A549 (cell line): ENCODE data around the gene BICC1. TPM values are rescaled to one million over a fixed set of nuclear protein-coding genes. Genes with fewer than 3 reads are reported as not detected.
A peak's percentile ranks its signal among the peaks of the same experiment; 100 is the strongest.

Experiments
- ATAC-seq, 2 experiments: fragments of 200-7000 bp in 1 of 2; fragments of >200 bp in 1 of 2; cut with Nextera tagmentation in 1 of 2; cut with Tn5 transposase in 1 of 2; 3 replicates each; pipeline versions ENCODE4 v1.8.0 to v1.9.1; 2018 to 2020; ENCODE audit warnings: mild to moderate bottlenecking in 1 of 2, moderate library complexity in 1 of 2
- CTCF ChIA-PET: fragments of 300-600 bp; sonication (Branson Sonifier 250); formaldehyde crosslinking; extraction: SDS; loops from one replicate; lab custom pipeline; 2021; ENCODE audit warnings: antibody characterized with exemption, inconsistent platforms; lab: Yijun Ruan, JAX
- POLR2A ChIA-PET: fragments of 350-600 bp; formaldehyde crosslinking; extraction: SDS; loops from one replicate; lab custom pipeline; 2021; ENCODE audit warnings: antibody characterized with exemption, inconsistent platforms; lab: Yijun Ruan, JAX
- DNase-seq, 2 experiments: peaks; one replicate each; pipeline versions ENCODE4 v3.0.0 to v3.0.0-alpha.2; 2011 to 2016; ENCODE audit warnings: low read depth in 1 of 2, low spot score in 1 of 2
- FAIRE-seq: peaks from 2 replicates; lab custom pipeline; 2011; peaks lifted over from hg19 to GRCh38; lab: Jason Lieb, UNC
- H3K27ac ChIP-seq, 2 experiments: fragments of >200 bp; sonication (Bioruptor Twin); formaldehyde crosslinking; 3 replicates each; pipeline ENCODE4 v1.5.1; 2016 to 2017
- H3K4me1 ChIP-seq: fragments of >200 bp; sonication (Bioruptor Twin); formaldehyde crosslinking; 3 replicates; pipeline ENCODE4 v1.6.1; 2016
- H3K4me2 ChIP-seq: fragments of >200 bp; sonication (Bioruptor Twin); formaldehyde crosslinking; 3 replicates; pipeline ENCODE4 v1.6.1; 2016
- H3K4me3 ChIP-seq: fragments of >200 bp; sonication (Bioruptor Twin); formaldehyde crosslinking; 3 replicates; pipeline ENCODE4 v1.5.1; 2016
- H3K9me3 ChIP-seq: fragments of >200 bp; sonication (Bioruptor Twin); formaldehyde crosslinking; 3 replicates; pipeline ENCODE4 v1.6.1; 2016
- ATOH8 ChIP-seq: fragments of 250-450 bp; sonication (Bioruptor Pico); IDR thresholded peaks from 2 replicates; pipeline ENCODE4 v1.5.0; 2020; ENCODE audit warnings: low read depth, mild to moderate bottlenecking, moderate library complexity
- CEBPB ChIP-seq, 2 experiments: fragments of >200 bp in 1 of 2; sonication (Bioruptor Twin) in 1 of 2; formaldehyde crosslinking in 1 of 2; IDR thresholded peaks; 2 replicates each; pipeline ENCODE4 v1.6.1; 2012 to 2016
- CHD4 ChIP-seq: fragments of 200-600 bp; sonication (generic); IDR thresholded peaks from 2 replicates; pipeline ENCODE4 v1.6.1; 2016; ENCODE audit warnings: antibody characterized with exemption, mild to moderate bottlenecking, borderline replicate concordance
- EHF ChIP-seq: fragments of 250-450 bp; sonication (Bioruptor Pico); IDR thresholded peaks from 2 replicates; pipeline ENCODE4 v1.5.0; 2020; ENCODE audit warnings: mild to moderate bottlenecking
- ESRRA ChIP-seq: fragments of 150-350 bp; IDR thresholded peaks from 2 replicates; pipeline ENCODE4 v1.6.1; 2014; ENCODE audit warnings: mild to moderate bottlenecking, low read length, borderline replicate concordance
- FOSL2 ChIP-seq, 2 experiments: fragments of 450-650 bp in 1 of 2; fragments of >200 bp in 1 of 2; sonication (Bioruptor Twin) in 1 of 2; formaldehyde crosslinking; IDR thresholded peaks; 2 replicates each; pipeline versions ENCODE4 v1.5.0 to v1.6.1; 2016 to 2020; ENCODE audit warnings: mild to moderate bottlenecking in 1 of 2, moderate library complexity in 1 of 2
- HMGXB4 ChIP-seq: fragments of 250-450 bp; sonication (Bioruptor Pico); IDR thresholded peaks from 2 replicates; pipeline ENCODE4 v1.5.0; 2021; ENCODE audit warnings: mild to moderate bottlenecking, moderate library complexity, borderline replicate concordance
- JUN ChIP-seq, 2 experiments: fragments of >200 bp; sonication (Bioruptor Twin); formaldehyde crosslinking; IDR thresholded peaks; 2 replicates in 1 of 2; 3 replicates in 1 of 2; pipeline ENCODE4 v1.6.1; 2016 to 2017
- MAFK ChIP-seq: fragments of 450-650 bp; IDR thresholded peaks from 2 replicates; pipeline ENCODE4 v1.6.1; 2014; ENCODE audit not compliant: partially characterized antibody
- NFE2L2 ChIP-seq: fragments of 150-350 bp; conservative IDR thresholded peaks from 2 replicates; pipeline ENCODE4 v1.6.1; 2014; ENCODE audit warnings: low read length
- NPAS2 ChIP-seq: fragments of 250-450 bp; sonication (Bioruptor Pico); IDR thresholded peaks from 2 replicates; pipeline ENCODE4 v1.8.0; 2022; ENCODE audit warnings: mild to moderate bottlenecking, moderate library complexity, borderline replicate concordance
- NR3C1 ChIP-seq: fragments of >200 bp; sonication (Bioruptor Twin); formaldehyde crosslinking; IDR thresholded peaks from 3 replicates; pipeline ENCODE4 v1.6.1; 2017
- PBX3 ChIP-seq: IDR thresholded peaks from 2 replicates; pipeline ENCODE4 v1.6.1; 2012
- PHF8 ChIP-seq: fragments of 200-600 bp; sonication (generic); IDR thresholded peaks from 2 replicates; pipeline ENCODE4 v1.6.1; 2016; ENCODE audit warnings: low read depth, mild to moderate bottlenecking, antibody characterized with exemption, moderate library complexity, borderline replicate concordance
- ZC3H11A ChIP-seq: fragments of 450-650 bp; IDR thresholded peaks from 2 replicates; pipeline ENCODE4 v1.6.1; 2014; ENCODE audit warnings: antibody characterized with exemption, mild to moderate bottlenecking
- ZNF302 ChIP-seq: fragments of 250-450 bp; sonication (Bioruptor Pico); IDR thresholded peaks from 2 replicates; pipeline ENCODE4 v1.9.0; 2021; ENCODE audit warnings: inconsistent platforms, mild to moderate bottlenecking, moderate library complexity
- WGBS: methylation state at CpG from one replicate; pipeline ENCODE4 v1.1.6; 2017; ENCODE audit errors: missing lambda C conversion rate; 5-methylcytosine and 5-hydroxymethylcytosine counted together
- polyA plus RNA-seq, 4 experiments: library from polyadenylated mRNA; depleted of rRNA in 3 of 4; stranded (reverse); fragments of >200 nt; fragmentation: RNase III in 1 of 4; extraction: RNeasy Plus Mini Kit Qiagen cat#74134 plus additional on column Dnase treatment in 1 of 4; gene quantifications; 2 replicates in 3 of 4; 3 replicates in 1 of 4; pipeline ENCODE4 v1.2.3, GENCODE V29; 2011 to 2017

The BICC1 gene
- polyA plus RNA-seq, 2 of the 4 experiments (the other 2 are of a cell fraction) = 36.9 to 56.8 TPM

GRCh38 chr10:58704226-58704625 is 191.6 kb downstream of the BICC1 start:
- Histone ChIP-seq H3K27ac (peak overlapping the region; percentile 7 to 70; a peak in 3 of 6 replicates), H3K4me2 (peak overlapping the region; percentile 33), H3K9me3 (no peaks in the 10 kb centered on the region), H3K4me1 (peaks cover 60% of the 10 kb centered on the region), H3K4me3 (no peak overlapping the region)
- no peak for TF ChIP-seq CHD4
- TF ChIP-seq EHF = no peak
- no peak for TF ChIP-seq PBX3
- no peak for TF ChIP-seq ZC3H11A
- TF ChIP-seq CEBPB (IDR thresholded peaks at IDR 0.05) = no peak
- DNase-seq = no peak
- WGBS = 89% methylated on average over 1 of the region's 1 CpG
- FAIRE-seq = no peak
- ATAC-seq = no peak
- POLR2A ChIA-PET = no interaction called here
- CTCF ChIA-PET = interaction anchor here (1.2 to 1.4 kb wide), 2 partner anchors 57 to 63 kb away, joined by 3 to 8 read pairs; no protein-coding TSS in a partner anchor

GRCh38 chr10:58704671-58705141 is 192.0 kb downstream of the BICC1 start:
- no peaks in the 10 kb centered on the region for H3K9me3 ChIP-seq
- H3K4me1 ChIP-seq = peaks cover 55% of the 10 kb centered on the region
- DNase-seq (no peak), FAIRE-seq (no peak), ATAC-seq (no peak)
- ChIA-PET CTCF (interaction anchor here (1.4 kb wide), 1 partner anchor 63 kb away, joined by 8 read pairs; no protein-coding TSS in a partner anchor), POLR2A (no interaction called here)
- TF ChIP-seq NPAS2 (CRISPR knock-in tag) = no peak
- no peak for TF ChIP-seq NR3C1
- TF ChIP-seq MAFK = no peak
- TF ChIP-seq FOSL2 (IDR thresholded peaks at IDR 0.05) = no peak
- TF ChIP-seq FOSL2 (CRISPR knock-in tag; IDR thresholded peaks at IDR 0.05) = no peak
- TF ChIP-seq JUN (IDR thresholded peaks at IDR 0.05) = no peak
- TF ChIP-seq ZC3H11A = no peak
- no peak for TF ChIP-seq CHD4
- TF ChIP-seq CEBPB (IDR thresholded peaks at IDR 0.05) = no peak
- no peak for TF ChIP-seq ATOH8 (CRISPR knock-in tag)
- TF ChIP-seq ESRRA = no peak
- TF ChIP-seq HMGXB4 = no peak
- TF ChIP-seq ZNF302 (CRISPR knock-in tag) = no peak
- no peak overlapping the region for H3K4me3 ChIP-seq
- H3K4me2 ChIP-seq = peak overlapping the region; percentile 33
- H3K27ac ChIP-seq = peak overlapping the region; percentile 7 to 70; a peak in 4 of 6 replicates
- 54% methylated on average over 5 of the region's 5 CpGs for WGBS

GRCh38 chr10:58706836-58707235 is 194.2 kb downstream of the BICC1 start:
- no peak for ATAC-seq
- ChIA-PET POLR2A (no interaction called here), CTCF (no interaction called here)
- Histone ChIP-seq H3K9me3 (no peaks in the 10 kb centered on the region), H3K27ac (no peak overlapping the region), H3K4me3 (no peak overlapping the region), H3K4me2 (no peak overlapping the region), H3K4me1 (peaks cover 34% of the 10 kb centered on the region)
- WGBS = 84% methylated on average over 1 of the region's 1 CpG
- TF ChIP-seq CHD4 = no peak
- TF ChIP-seq NR3C1 = no peak
- no peak for TF ChIP-seq ZNF302 (CRISPR knock-in tag)
- TF ChIP-seq PHF8 = no peak
- TF ChIP-seq NFE2L2 = no peak
- no peak for TF ChIP-seq ESRRA
- FAIRE-seq = no peak
- DNase-seq = no peak
